Ascending aorta (tissue), 2 donors: ENCODE data around the gene HIPK4. TPM values are rescaled to one million over a fixed set of nuclear protein-coding genes. Genes with fewer than 3 reads are reported as not detected.

Experiments used
- DNase-seq, 2 donors: peaks; one replicate each; pipeline ENCODE4 v3.0.0-alpha.2; 2019; ENCODE audit warnings: low spot score in 2 of 2
- H3K27ac ChIP-seq, 2 donors: fragments of 200-600 bp; sonication (generic); one replicate each; pipeline ENCODE4 v1.5.1; 2016 to 2017; ENCODE audit warnings: mild to moderate bottlenecking in 1 of 2
- H3K27me3 ChIP-seq: fragments of 200-600 bp; sonication (generic); one replicate; pipeline ENCODE4 v1.5.1; 2017
- H3K36me3 ChIP-seq, 2 donors: fragments of 200-600 bp; sonication (generic); one replicate each; pipeline ENCODE4 v1.5.1; 2016
- H3K4me1 ChIP-seq, 2 donors: fragments of 200-600 bp; sonication (generic); one replicate each; pipeline ENCODE4 v1.5.1; 2016 to 2017; ENCODE audit warnings: mild to moderate bottlenecking in 1 of 2
- H3K4me3 ChIP-seq, 2 donors: fragments of 200-600 bp; sonication (generic); one replicate each; pipeline ENCODE4 v1.5.1; 2016 to 2017; ENCODE audit warnings: mild to moderate bottlenecking in 1 of 2
- H3K9me3 ChIP-seq, 2 donors: fragments of 200-600 bp; sonication (generic); one replicate each; pipeline ENCODE4 v1.5.1; 2016
- CTCF ChIP-seq, 3 experiments: fragments of 200-600 bp in 2 of 3; fragments of 450-650 bp in 1 of 3; sonication (generic) in 2 of 3; IDR thresholded peaks; one replicate each; pipeline ENCODE4 v1.5.1; 2016 to 2019; ENCODE audit warnings: antibody characterized with exemption in 3 of 3, mild to moderate bottlenecking in 1 of 3, moderate library complexity in 1 of 3
- intact Hi-C: fragments of 100-400 bp; cut with DNase I; formaldehyde crosslinking; loops from one replicate; pipeline ENCODE4 v1.15.1; 2023
- total RNA-seq: library from RNA; depleted of rRNA; stranded (reverse); fragments of >200 nt; gene quantifications from one replicate; pipeline ENCODE4 v1.1.0, GENCODE V29; 2016

HIPK4 gene
- total RNA-seq, 1 donor from 2014 or later, result not detected

GRCh38 chr19:40396886-40397567 lies 7.0 kb upstream of the HIPK4 start:
- H3K27me3 ChIP-seq, result no peaks in the 10 kb centered on the region
- no peak overlapping the region for H3K4me3 ChIP-seq
- DNase-seq, result no peak
- TF ChIP-seq CTCF (IDR thresholded peaks at IDR 0.05), result no peak
- intact Hi-C loops, result no loop called here
- H3K36me3 ChIP-seq, result no peaks in the 10 kb centered on the region
- H3K27ac ChIP-seq, result no peak overlapping the region
- no peaks in the 10 kb centered on the region for H3K4me1 ChIP-seq
- H3K9me3 ChIP-seq, result no peaks in the 10 kb centered on the region

GRCh38 chr19:40395956-40396355 lies 6.0 kb upstream of the HIPK4 start:
- intact Hi-C loops, result no loop called here
- Histone ChIP-seq H3K36me3 (no peaks in the 10 kb centered on the region), H3K27ac (no peak overlapping the region), H3K27me3 (no peaks in the 10 kb centered on the region), H3K4me3 (no peak overlapping the region), H3K9me3 (no peaks in the 10 kb centered on the region), H3K4me1 (no peaks in the 10 kb centered on the region)
- DNase-seq, result no peak
- no peak for TF ChIP-seq CTCF (IDR thresholded peaks at IDR 0.05)

- TF ChIP-seq CTCF (IDR thresholded peaks at IDR 0.05), result no peak
These were observed 4.8 kb upstream of the HIPK4 start for GRCh38 chr19:40394816-40395210.

GRCh38 chr19:40393894-40394815 lies 4.2 kb upstream of the HIPK4 start:
- no peak for TF ChIP-seq CTCF (IDR thresholded peaks at IDR 0.05)
- intact Hi-C loops, result no loop called here
- Histone ChIP-seq H3K27me3 (no peaks in the 10 kb centered on the region), H3K4me1 (no peaks in the 10 kb centered on the region), H3K4me3 (no peak overlapping the region), H3K9me3 (no peaks in the 10 kb centered on the region), H3K36me3 (no peaks in the 10 kb centered on the region), H3K27ac (no peak overlapping the region)
- no peak for DNase-seq

More at GRCh38 chr19:40394816-40395210, 4.8 kb upstream of the HIPK4 start:
- Histone ChIP-seq H3K36me3 (no peaks in the 10 kb centered on the region), H3K27ac (no peak overlapping the region), H3K4me3 (no peak overlapping the region), H3K27me3 (no peaks in the 10 kb centered on the region), H3K4me1 (no peaks in the 10 kb centered on the region), H3K9me3 (no peaks in the 10 kb centered on the region)
- no peak for DNase-seq
- intact Hi-C loops, result no loop called here

- no peaks in the 10 kb centered on the region for H3K36me3 ChIP-seq
- no peaks in the 10 kb centered on the region for H3K4me1 ChIP-seq
- peak in 1 of 3 experiments; percentile 12 for TF ChIP-seq CTCF (IDR thresholded peaks at IDR 0.05)
- DNase-seq, result no peak
- no peak overlapping the region for H3K4me3 ChIP-seq
- no peaks in the 10 kb centered on the region for H3K9me3 ChIP-seq
- intact Hi-C loops, result no loop called here
- no peak overlapping the region for H3K27ac ChIP-seq
- no peaks in the 10 kb centered on the region for H3K27me3 ChIP-seq
These were observed 3.0 kb upstream of the HIPK4 start for GRCh38 chr19:40392894-40393517.
